Stomach (tissue), 9 donors: ENCODE measurements around the gene TSC22D1. TPM values are rescaled to one million over a fixed set of nuclear protein-coding genes. Genes with fewer than 3 reads are reported as not detected.

Experiments
- DNase-seq, 2 donors: peaks; one replicate each; pipeline versions ENCODE4 v3.0.0 to v3.0.0-alpha.2; 2013 to 2019
- H3K27ac ChIP-seq, 5 donors: fragments of 200-600 bp in 4 of 5; sonication (generic) in 4 of 5; one replicate each; pipeline ENCODE4 v1.5.1; 2013 to 2019; ENCODE audit warnings: mild to moderate bottlenecking in 1 of 5, moderate library complexity in 1 of 5
- H3K27me3 ChIP-seq, 3 donors: fragments of 200-600 bp; sonication (generic); one replicate each; pipeline ENCODE4 v1.5.1; 2017 to 2019; ENCODE audit warnings: mixed run types in 1 of 3
- H3K36me3 ChIP-seq, 4 donors: fragments of 200-600 bp; sonication (generic); 1 replicate in 3 of 4; 2 replicates in 1 of 4; pipeline ENCODE4 v1.5.1; 2016 to 2019
- H3K4me1 ChIP-seq, 4 donors: fragments of 200-600 bp; sonication (generic); one replicate each; pipeline ENCODE4 v1.5.1; 2016 to 2019
- H3K4me3 ChIP-seq, 4 donors: fragments of 200-600 bp; sonication (generic) in 3 of 4; one replicate each; pipeline ENCODE4 v1.5.1; 2016 to 2019; ENCODE audit warnings: mild to moderate bottlenecking in 1 of 4
- H3K9me3 ChIP-seq, 4 donors: fragments of 200-600 bp; sonication (generic); one replicate each; pipeline ENCODE4 v1.5.1; 2016 to 2019
- EP300 ChIP-seq: sonication (generic); formaldehyde crosslinking; IDR thresholded peaks from one replicate; pipeline ENCODE4 v1.6.1; 2017; ENCODE audit warnings: antibody characterized with exemption
- POLR2A ChIP-seq, 4 donors: fragments of 450-650 bp; IDR thresholded peaks; one replicate each; pipeline ENCODE4 v1.6.1; 2016; ENCODE audit warnings: antibody characterized with exemption in 4 of 4, control low read depth in 2 of 4, mild to moderate bottlenecking in 1 of 4, moderate library complexity in 1 of 4
- POLR2AphosphoS5 ChIP-seq, 3 donors: sonication (generic); formaldehyde crosslinking; IDR thresholded peaks; one replicate each; pipeline ENCODE4 v1.6.1; 2016; ENCODE audit warnings: antibody characterized with exemption in 3 of 3
- WGBS, 5 donors: extraction: QIAGEN DNeasy Blood & Tissue Kit in 3 of 5; methylation state at CpG; one replicate each; pipeline versions ENCODE4 v1.1.5 to v1.1.7; 2013 to 2018; 5-methylcytosine and 5-hydroxymethylcytosine counted together
- intact Hi-C: fragments of 100-400 bp; cut with DNase I; formaldehyde crosslinking; loops from one replicate; pipeline ENCODE4 v1.15.1; 2023; ENCODE audit warnings: low total_unique reads
- polyA plus RNA-seq, 3 donors: library from polyadenylated mRNA; stranded (reverse); fragments of 200-250 nt; gene quantifications; one replicate each; pipeline ENCODE4 v1.2.3, GENCODE V29; 2013
- total RNA-seq, 5 donors: library from RNA; depleted of rRNA; stranded (reverse); fragments of >200 nt; gene quantifications; one replicate each; pipeline versions ENCODE4 v1.1.0 to v1.2.3, GENCODE V29; 2014 to 2016
- TF ChIP-seq, protein P1 (sequence below), 7 experiments: fragments of 450-650 bp in 4 of 7; fragments of 200-600 bp in 3 of 7; sonication (generic) in 3 of 7; IDR thresholded peaks; one replicate each; pipeline ENCODE4 v1.5.1; 2016 to 2019; ENCODE audit warnings: antibody characterized with exemption in 7 of 7, control low read depth in 2 of 7, mild to moderate bottlenecking in 1 of 7
- donor health status: healthy with polysubstance abuse.
- donor health status: Bipolar disorder and iron deficiency.
- donor health status: healthy.

TSC22D1 gene
- total and polyA plus RNA-seq, 8 donors, result 26.1 to 195 (median 111) TPM

DNA sequence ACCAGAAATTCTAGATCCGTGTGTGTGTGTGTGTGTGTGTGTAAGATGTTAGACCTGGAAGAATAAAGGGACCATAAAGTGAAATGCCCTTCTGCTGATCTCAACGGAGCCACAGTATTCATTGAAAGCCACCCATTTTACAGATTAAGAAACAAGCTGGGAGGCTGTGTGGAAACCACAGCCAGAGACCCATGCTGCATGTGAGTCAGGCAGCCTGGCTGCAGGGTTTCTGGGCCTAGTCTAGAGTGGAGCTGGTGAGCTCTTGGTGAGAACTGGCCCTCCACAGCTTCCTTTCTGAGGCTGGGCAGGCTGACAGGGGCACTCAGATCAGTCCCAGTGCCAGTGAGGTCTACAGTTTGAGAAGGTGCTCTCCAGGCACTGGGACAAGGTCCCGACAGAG is 127.3 kb downstream of the TSC22D1 start:
- H3K9me3 ChIP-seq, result no peaks in the 10 kb centered on the region
- H3K27ac ChIP-seq, result no peak overlapping the region
- DNase-seq, result no peak
- no peaks in the 10 kb centered on the region for H3K36me3 ChIP-seq
- intact Hi-C loops, result loop anchor here (10.0 kb wide), 1 partner anchor 534 kb away; no protein-coding TSS in a partner anchor
- no peaks in the 10 kb centered on the region for H3K27me3 ChIP-seq
- TF ChIP-seq, protein P1, sequence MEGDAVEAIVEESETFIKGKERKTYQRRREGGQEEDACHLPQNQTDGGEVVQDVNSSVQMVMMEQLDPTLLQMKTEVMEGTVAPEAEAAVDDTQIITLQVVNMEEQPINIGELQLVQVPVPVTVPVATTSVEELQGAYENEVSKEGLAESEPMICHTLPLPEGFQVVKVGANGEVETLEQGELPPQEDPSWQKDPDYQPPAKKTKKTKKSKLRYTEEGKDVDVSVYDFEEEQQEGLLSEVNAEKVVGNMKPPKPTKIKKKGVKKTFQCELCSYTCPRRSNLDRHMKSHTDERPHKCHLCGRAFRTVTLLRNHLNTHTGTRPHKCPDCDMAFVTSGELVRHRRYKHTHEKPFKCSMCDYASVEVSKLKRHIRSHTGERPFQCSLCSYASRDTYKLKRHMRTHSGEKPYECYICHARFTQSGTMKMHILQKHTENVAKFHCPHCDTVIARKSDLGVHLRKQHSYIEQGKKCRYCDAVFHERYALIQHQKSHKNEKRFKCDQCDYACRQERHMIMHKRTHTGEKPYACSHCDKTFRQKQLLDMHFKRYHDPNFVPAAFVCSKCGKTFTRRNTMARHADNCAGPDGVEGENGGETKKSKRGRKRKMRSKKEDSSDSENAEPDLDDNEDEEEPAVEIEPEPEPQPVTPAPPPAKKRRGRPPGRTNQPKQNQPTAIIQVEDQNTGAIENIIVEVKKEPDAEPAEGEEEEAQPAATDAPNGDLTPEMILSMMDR (IDR thresholded peaks at IDR 0.05), result no peak
- no peak for TF ChIP-seq POLR2AphosphoS5 (IDR thresholded peaks at IDR 0.05)
- TF ChIP-seq EP300, result no peak
- no peak for TF ChIP-seq POLR2A (IDR thresholded peaks at IDR 0.05)
- no peak overlapping the region for H3K4me3 ChIP-seq
- 76 to 78% (median 78%) methylated on average over 3 of the region's 3 CpGs for WGBS, 5 donors
- peaks cover 0 to 16% (median 5%) of the 10 kb centered on the region in 4 donors for H3K4me1 ChIP-seq

DNA sequence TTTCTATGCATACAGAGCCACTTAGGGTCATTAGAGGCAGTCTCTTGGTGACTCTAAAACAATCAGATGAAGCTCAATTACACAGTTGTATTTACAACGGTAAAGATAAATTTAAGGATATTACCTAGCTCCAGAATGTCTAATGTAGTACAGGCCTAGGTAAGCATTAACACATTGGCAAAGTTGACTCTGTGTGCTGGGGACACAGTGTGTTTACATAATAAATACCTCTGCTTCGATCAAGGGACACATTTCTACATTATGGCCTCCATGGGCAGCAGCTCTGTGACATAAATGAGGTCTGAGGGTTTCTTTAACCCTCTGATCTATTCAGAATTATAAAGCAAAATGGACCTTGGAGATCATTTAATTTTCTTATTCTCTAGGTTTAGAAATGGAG is 127.8 kb downstream of the TSC22D1 start:
- no peak for DNase-seq
- Histone ChIP-seq H3K27ac (no peak overlapping the region), H3K4me1 (peaks cover 0 to 16% (median 5%) of the 10 kb centered on the region in 4 donors), H3K4me3 (no peak overlapping the region), H3K36me3 (no peaks in the 10 kb centered on the region), H3K9me3 (no peaks in the 10 kb centered on the region), H3K27me3 (no peaks in the 10 kb centered on the region)
- WGBS, 5 donors, result 25 to 46% (median 37%) methylated on average over 2 of the region's 2 CpGs
- TF ChIP-seq EP300, result no peak
- no peak for TF ChIP-seq POLR2AphosphoS5 (IDR thresholded peaks at IDR 0.05)
- TF ChIP-seq, protein P1 (IDR thresholded peaks at IDR 0.05), result no peak
- no peak for TF ChIP-seq POLR2A (IDR thresholded peaks at IDR 0.05)
- intact Hi-C loops, result loop anchor here (10.0 kb wide), 1 partner anchor 534 kb away; no protein-coding TSS in a partner anchor

DNA sequence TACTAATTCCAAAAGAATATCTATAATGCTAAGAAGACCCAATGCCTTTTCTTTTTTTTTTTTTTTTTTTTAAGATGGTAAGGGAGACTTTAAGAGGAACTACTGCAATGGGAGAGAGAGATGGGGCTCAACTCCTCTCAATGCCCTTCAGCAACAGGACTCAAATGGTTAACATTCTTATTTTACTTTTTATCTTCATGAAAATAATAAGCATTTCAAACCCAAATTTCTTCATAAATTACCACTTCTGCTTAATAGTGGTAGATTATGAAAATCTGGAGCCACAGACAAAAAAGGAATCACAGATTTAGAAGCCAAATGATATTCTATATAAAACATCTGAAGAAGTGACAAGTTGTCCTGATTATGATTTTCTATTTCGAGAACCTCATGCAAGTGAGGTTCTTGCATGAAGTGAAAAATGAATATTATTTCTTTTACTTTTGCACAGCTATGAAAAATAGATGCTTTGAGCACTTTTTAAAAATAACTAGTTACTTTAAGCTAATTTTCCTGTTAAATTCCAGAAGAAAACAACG is 128.3 kb downstream of the TSC22D1 start:
- TF ChIP-seq POLR2AphosphoS5 (IDR thresholded peaks at IDR 0.05) (no peak), POLR2A (IDR thresholded peaks at IDR 0.05) (no peak), EP300 (no peak)
- TF ChIP-seq, protein P1 (IDR thresholded peaks at IDR 0.05), result no peak
- intact Hi-C loops, result loop anchor here (10.0 kb wide), 1 partner anchor 533 kb away; no protein-coding TSS in a partner anchor
- Histone ChIP-seq H3K4me3 (no peak overlapping the region), H3K36me3 (no peaks in the 10 kb centered on the region), H3K4me1 (peaks cover 0 to 16% (median 5%) of the 10 kb centered on the region in 4 donors), H3K27ac (no peak overlapping the region), H3K27me3 (no peaks in the 10 kb centered on the region), H3K9me3 (no peaks in the 10 kb centered on the region)
- 85 to 94% (median 90%) methylated on average over 2 of the region's 2 CpGs for WGBS, 5 donors
- no peak for DNase-seq

DNA sequence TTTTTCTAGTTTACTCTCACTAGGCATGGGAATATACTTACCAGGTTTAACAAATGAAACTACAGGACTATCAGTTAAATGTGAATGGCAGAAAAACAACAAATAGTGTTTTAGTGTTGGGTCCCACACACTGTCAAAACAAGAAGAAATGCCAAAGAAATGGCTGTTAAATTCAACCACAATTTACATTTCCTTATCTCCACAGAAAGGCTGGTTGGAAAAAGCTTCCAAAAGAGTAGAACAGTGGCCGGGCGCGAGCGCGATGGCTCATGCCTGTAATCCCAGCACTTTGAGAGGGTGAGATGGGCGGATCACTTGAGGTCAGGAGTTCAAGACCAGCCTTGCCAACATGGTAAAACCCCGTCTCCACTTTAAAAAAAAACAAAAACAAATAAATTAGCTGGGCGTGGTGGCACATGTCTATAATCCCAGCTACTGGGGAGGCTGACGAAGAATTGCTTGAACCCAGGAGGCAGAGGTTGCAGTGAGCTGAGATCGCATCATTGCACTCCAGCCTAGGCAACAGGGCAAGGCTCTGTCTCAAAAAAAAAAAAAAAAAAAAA is 136.0 kb downstream of the TSC22D1 start:
- TF ChIP-seq EP300, result no peak
- no peak for TF ChIP-seq POLR2AphosphoS5 (IDR thresholded peaks at IDR 0.05)
- TF ChIP-seq POLR2A (IDR thresholded peaks at IDR 0.05), result no peak
- TF ChIP-seq, protein P1 (IDR thresholded peaks at IDR 0.05), result no peak
- intact Hi-C loops, result loop anchor here (10.0 kb wide), 1 partner anchor 525 kb away; no protein-coding TSS in a partner anchor
- DNase-seq, result no peak
- Histone ChIP-seq H3K4me3 (no peak overlapping the region), H3K4me1 (peaks cover 7 to 50% (median 23%) of the 10 kb centered on the region in 4 donors), H3K9me3 (no peaks in the 10 kb centered on the region), H3K36me3 (no peaks in the 10 kb centered on the region), H3K27ac (peak overlapping the region in 1 of 5 donors; percentile 25), H3K27me3 (no peaks in the 10 kb centered on the region)
- WGBS, 5 donors, result 52 to 66% (median 58%) methylated on average over 10 of the region's 10 CpGs
